ENCODE results near the gene PBRM1. TPM values are rescaled to one million over a fixed set of nuclear protein-coding genes. Genes with fewer than 3 reads are reported as not detected.

Gene PBRM1
- total and polyA plus RNA-seq, 2 of the 8 experiments (the other 6 are each of a cell fraction or from before 2014, with no cell fraction given): 19.3 to 65.8 TPM

- TF ChIP-seq CHD7 (IDR thresholded peaks at IDR 0.05; ENCODE audit: insufficient replicate concordance, low read length): no peak
- no peak for TF ChIP-seq CREB1 (IDR thresholded peaks at IDR 0.05)
- TF ChIP-seq USF2 (IDR thresholded peaks at IDR 0.05; ENCODE audit: low read length): no peak
- no peak for TF ChIP-seq EP300 (IDR thresholded peaks at IDR 0.05; ENCODE audit: borderline replicate concordance in 1 of 2, low read depth in 2 of 2, low read length in 2 of 2)
- TF ChIP-seq GABPA (IDR thresholded peaks at IDR 0.05; ENCODE audit: borderline replicate concordance, insufficient read depth, low read length): no peak
These were observed 11.3 kb upstream of the PBRM1 start (continued) for GRCh38 chr3:52696830-52697631.

Data from H1 (cell line).